Panc1 (cell line): ENCODE results near the gene ZBTB37. TPM values are rescaled to one million over a fixed set of nuclear protein-coding genes. Genes with fewer than 3 reads are reported as not detected.

ENCODE experiments used
- ATAC-seq: fragments of 200-7000 bp; cut with Tn5 transposase; 2 replicates; pipeline ENCODE4 v1.9.1; 2020; ENCODE audit warnings: mild to moderate bottlenecking, moderate library complexity
- BruUV-seq: library from RNA; stranded (reverse); fragments of 400-500 nt; replicated peaks from 2 replicates; lab custom pipeline; 2021; lab: Mats Ljungman, UMichigan
- CTCF ChIA-PET: fragments of 300-600 bp; sonication (Branson Sonifier 250); formaldehyde crosslinking; loops from one replicate; lab custom pipeline; 2022; ENCODE audit warnings: antibody characterized with exemption; lab: Charles Lee
- POLR2A ChIA-PET: fragments of 300-600 bp; sonication (Branson Sonifier 250); formaldehyde crosslinking; loops from one replicate; lab custom pipeline; 2022; ENCODE audit warnings: antibody characterized with exemption; lab: Charles Lee
- DNase-seq: peaks from one replicate; pipeline ENCODE4 v3.0.0-alpha.2; 2010; ENCODE audit warnings: low read depth, low spot score
- H3K27ac ChIP-seq: 2 replicates; pipeline ENCODE4 v1.5.1; 2011; ENCODE audit warnings: mild to moderate bottlenecking, low read length, inconsistent platforms
- H3K27me3 ChIP-seq: fragments of 200-500 bp; sonication (Bioruptor generic); 2 replicates; pipeline ENCODE4 v1.6.0; 2014; ENCODE audit warnings: low read length, inconsistent platforms; ENCODE audit not compliant: control insufficient read depth, insufficient read depth
- H3K36me3 ChIP-seq: fragments of 200-500 bp; sonication (Bioruptor generic); 2 replicates; pipeline ENCODE4 v1.5.1; 2014; ENCODE audit warnings: inconsistent platforms, mild to moderate bottlenecking, low read length, moderate library complexity; ENCODE audit not compliant: control insufficient read depth, insufficient read depth
- H3K4me1 ChIP-seq: 2 replicates; pipeline ENCODE4 v1.5.1; 2011; ENCODE audit warnings: inconsistent platforms, mild to moderate bottlenecking, low read length, moderate library complexity; ENCODE audit not compliant: control insufficient read depth, insufficient read depth
- H3K4me3 ChIP-seq, 2 experiments: 2 replicates each; pipeline ENCODE4 v1.5.1; 2011 to 2012; ENCODE audit warnings: low read depth in 2 of 2, low read length in 2 of 2, mild to moderate bottlenecking in 2 of 2, inconsistent platforms in 1 of 2, moderate library complexity in 1 of 2
- H3K9me3 ChIP-seq: fragments of 200-500 bp; sonication (Bioruptor generic); 2 replicates; pipeline ENCODE4 v1.5.1; 2014; ENCODE audit warnings: low read depth, mild to moderate bottlenecking, inconsistent platforms, low read length, moderate library complexity; ENCODE audit not compliant: control insufficient read depth, insufficient read depth
- POLR2AphosphoS5 ChIP-seq: IDR thresholded peaks from 2 replicates; pipeline ENCODE4 v1.6.1; 2012; ENCODE audit warnings: mild to moderate bottlenecking, low read depth, low read length, moderate library complexity
- SIN3A ChIP-seq: IDR thresholded peaks from 2 replicates; pipeline ENCODE4 v1.6.1; 2012; ENCODE audit warnings: low read depth, mild to moderate bottlenecking, low read length, moderate library complexity, borderline replicate concordance; ENCODE audit not compliant: insufficient read depth
- TCF7L2 ChIP-seq: IDR thresholded peaks from 2 replicates; pipeline ENCODE4 v1.6.1; 2011; ENCODE audit warnings: mild to moderate bottlenecking, low read depth, low read length, inconsistent platforms
- in situ Hi-C: cut with HindIII; loops from 2 replicates; pipeline ENCODE4 v1.10.0; 2016; ENCODE audit warnings: low sequenced_read_pairs, low pct_unique_long_range_greater_than_20kb
- intact Hi-C: fragments of 100-400 bp; cut with micrococcal nuclease; formaldehyde crosslinking; loops from one replicate; pipeline ENCODE4 v1.10.0; 2022; ENCODE audit not compliant: unreplicated experiment
- total RNA-seq: library from RNA; stranded (reverse); gene quantifications from one replicate; pipeline ENCODE4 v1.2.1, GENCODE V29; 2021; ENCODE audit not compliant: unreplicated experiment
- TF ChIP-seq, protein P1 (sequence below): fragments of 450-650 bp; IDR thresholded peaks from 2 replicates; pipeline ENCODE4 v1.5.1; 2017; ENCODE audit warnings: mild to moderate bottlenecking
- TF ChIP-seq, protein P2 (sequence below), 2 experiments: IDR thresholded peaks; 2 replicates each; pipeline ENCODE4 v1.6.1; 2011 to 2012; ENCODE audit warnings: low read depth in 2 of 2, control low read depth in 1 of 2, low read length in 1 of 2, mild to moderate bottlenecking in 1 of 2, moderate library complexity in 1 of 2; ENCODE audit not compliant: insufficient read depth in 1 of 2

The ZBTB37 gene
- total RNA-seq, 1 experiment from 2014 or later: 11.6 TPM

DNA sequence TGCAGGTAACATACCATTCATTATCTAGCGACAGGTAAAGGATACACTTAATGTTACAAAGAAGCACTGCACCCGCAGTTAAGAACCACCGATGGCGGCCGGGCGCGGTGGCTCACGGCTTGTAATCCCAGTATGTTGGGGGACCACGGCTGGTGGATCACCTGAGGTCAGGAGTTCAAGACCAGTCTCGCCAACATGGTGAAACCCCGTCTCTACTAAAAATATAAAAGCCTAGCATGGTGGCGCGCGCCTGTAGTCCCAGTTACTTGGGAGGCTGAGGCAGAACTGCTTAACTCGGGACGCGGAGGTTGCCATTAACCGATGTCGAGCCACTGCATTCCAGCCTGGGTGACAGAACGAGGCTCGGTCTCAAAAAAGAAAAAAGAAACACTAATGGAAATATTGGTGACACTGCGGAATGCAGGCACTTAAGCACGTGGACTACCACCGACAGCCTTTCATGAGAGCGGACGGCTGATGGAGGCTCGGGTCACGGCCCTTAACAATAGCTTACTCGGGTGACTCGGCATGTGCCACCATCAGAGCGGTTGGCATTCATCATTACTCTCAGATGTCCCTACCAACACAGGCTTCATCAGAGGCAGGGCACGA is 933 bp upstream of the ZBTB37 start:
- intact Hi-C loops (no loop called here), in situ Hi-C loops (no loop called here)
- H3K27me3 ChIP-seq: no peaks in the 10 kb centered on the region
- DNase-seq: no peak
- H3K9me3 ChIP-seq: no peaks in the 10 kb centered on the region
- peak; percentile 36 for ATAC-seq
- H3K27ac ChIP-seq: peak overlapping the region; percentile 96
- TF ChIP-seq SIN3A (no peak), POLR2AphosphoS5 (no peak), TCF7L2 (0 out of 2 replicates have a peak, but pooled peaks have one; percentile 51)
- TF ChIP-seq, protein P1, sequence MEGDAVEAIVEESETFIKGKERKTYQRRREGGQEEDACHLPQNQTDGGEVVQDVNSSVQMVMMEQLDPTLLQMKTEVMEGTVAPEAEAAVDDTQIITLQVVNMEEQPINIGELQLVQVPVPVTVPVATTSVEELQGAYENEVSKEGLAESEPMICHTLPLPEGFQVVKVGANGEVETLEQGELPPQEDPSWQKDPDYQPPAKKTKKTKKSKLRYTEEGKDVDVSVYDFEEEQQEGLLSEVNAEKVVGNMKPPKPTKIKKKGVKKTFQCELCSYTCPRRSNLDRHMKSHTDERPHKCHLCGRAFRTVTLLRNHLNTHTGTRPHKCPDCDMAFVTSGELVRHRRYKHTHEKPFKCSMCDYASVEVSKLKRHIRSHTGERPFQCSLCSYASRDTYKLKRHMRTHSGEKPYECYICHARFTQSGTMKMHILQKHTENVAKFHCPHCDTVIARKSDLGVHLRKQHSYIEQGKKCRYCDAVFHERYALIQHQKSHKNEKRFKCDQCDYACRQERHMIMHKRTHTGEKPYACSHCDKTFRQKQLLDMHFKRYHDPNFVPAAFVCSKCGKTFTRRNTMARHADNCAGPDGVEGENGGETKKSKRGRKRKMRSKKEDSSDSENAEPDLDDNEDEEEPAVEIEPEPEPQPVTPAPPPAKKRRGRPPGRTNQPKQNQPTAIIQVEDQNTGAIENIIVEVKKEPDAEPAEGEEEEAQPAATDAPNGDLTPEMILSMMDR: no peak
- TF ChIP-seq, protein P2, sequence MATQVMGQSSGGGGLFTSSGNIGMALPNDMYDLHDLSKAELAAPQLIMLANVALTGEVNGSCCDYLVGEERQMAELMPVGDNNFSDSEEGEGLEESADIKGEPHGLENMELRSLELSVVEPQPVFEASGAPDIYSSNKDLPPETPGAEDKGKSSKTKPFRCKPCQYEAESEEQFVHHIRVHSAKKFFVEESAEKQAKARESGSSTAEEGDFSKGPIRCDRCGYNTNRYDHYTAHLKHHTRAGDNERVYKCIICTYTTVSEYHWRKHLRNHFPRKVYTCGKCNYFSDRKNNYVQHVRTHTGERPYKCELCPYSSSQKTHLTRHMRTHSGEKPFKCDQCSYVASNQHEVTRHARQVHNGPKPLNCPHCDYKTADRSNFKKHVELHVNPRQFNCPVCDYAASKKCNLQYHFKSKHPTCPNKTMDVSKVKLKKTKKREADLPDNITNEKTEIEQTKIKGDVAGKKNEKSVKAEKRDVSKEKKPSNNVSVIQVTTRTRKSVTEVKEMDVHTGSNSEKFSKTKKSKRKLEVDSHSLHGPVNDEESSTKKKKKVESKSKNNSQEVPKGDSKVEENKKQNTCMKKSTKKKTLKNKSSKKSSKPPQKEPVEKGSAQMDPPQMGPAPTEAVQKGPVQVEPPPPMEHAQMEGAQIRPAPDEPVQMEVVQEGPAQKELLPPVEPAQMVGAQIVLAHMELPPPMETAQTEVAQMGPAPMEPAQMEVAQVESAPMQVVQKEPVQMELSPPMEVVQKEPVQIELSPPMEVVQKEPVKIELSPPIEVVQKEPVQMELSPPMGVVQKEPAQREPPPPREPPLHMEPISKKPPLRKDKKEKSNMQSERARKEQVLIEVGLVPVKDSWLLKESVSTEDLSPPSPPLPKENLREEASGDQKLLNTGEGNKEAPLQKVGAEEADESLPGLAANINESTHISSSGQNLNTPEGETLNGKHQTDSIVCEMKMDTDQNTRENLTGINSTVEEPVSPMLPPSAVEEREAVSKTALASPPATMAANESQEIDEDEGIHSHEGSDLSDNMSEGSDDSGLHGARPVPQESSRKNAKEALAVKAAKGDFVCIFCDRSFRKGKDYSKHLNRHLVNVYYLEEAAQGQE (IDR thresholded peaks at IDR 0.05; ENCODE audit: insufficient read depth in 1 of 2, low read depth in 2 of 2, low read length in 1 of 2): no peak
- peak overlapping the region; percentile 79 to 95 for H3K4me3 ChIP-seq
- POLR2A ChIA-PET: no interaction called here
- H3K36me3 ChIP-seq: peaks cover 42% of the 10 kb centered on the region
- CTCF ChIA-PET: no interaction called here
- H3K4me1 ChIP-seq: peaks cover 33% of the 10 kb centered on the region
- BruUV-seq: TSS peak; percentile 82

DNA sequence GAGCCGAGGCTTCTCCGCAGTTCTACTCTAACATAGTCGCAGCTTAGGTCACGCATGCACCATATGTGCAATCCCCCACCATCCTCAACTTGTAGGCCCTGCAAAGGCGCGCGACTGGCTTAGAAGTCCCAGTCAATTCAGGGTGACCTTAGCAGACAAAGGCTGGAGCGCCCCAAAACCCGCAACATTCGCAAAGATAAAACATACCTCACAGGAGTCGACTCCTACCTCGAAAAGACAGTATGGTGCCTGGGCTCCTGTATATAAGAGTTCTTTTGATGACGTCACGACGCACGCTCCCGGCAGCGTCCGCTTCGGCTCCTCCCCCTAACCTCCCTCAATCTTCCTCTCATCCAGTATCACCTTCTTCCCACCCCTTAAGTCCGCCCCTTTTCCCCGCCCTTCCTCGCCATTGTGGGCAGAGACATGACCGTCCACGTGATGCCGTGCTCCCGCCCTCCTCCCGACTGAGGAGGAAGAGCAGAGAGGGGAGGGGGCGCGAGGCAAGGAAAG is 371 bp upstream of the ZBTB37 start, which contains the start of gene GAS5:
Gene GAS5, minus strand, starts transcription at position 237 of the 513 bp plus-strand sequence.
- peak within 1 kb of the TSS; percentile 97 for H3K27ac ChIP-seq
- DNase-seq: peak; percentile 97
- H3K4me3 ChIP-seq: peak within 1 kb of the TSS; percentile 79 to 95
- CTCF ChIA-PET: interaction anchor here (0.6 kb wide), 2 partner anchors 42 to 136 kb away, joined by 4 to 9 read pairs; no protein-coding TSS in a partner anchor
- intact Hi-C loops (no loop called here), in situ Hi-C loops (no loop called here)
- H3K9me3 ChIP-seq: no peaks in the 10 kb centered on the region
- TF ChIP-seq SIN3A (peak; percentile 81), POLR2AphosphoS5 (peak; percentile 100)
- TF ChIP-seq, protein P2 (IDR thresholded peaks at IDR 0.05; ENCODE audit: insufficient read depth in 1 of 2, low read depth in 2 of 2, low read length in 1 of 2): no peak
- peaks cover 33% of the 10 kb centered on the region for H3K4me1 ChIP-seq
- peak; percentile 91 for ATAC-seq
- H3K36me3 ChIP-seq: peaks cover 42% of the 10 kb centered on the region
- POLR2A ChIA-PET: interaction anchor here (0.5 to 1.2 kb wide), 6 partner anchors 8 to 420 kb away, joined by 3 to 4 read pairs (median 3); no protein-coding TSS in a partner anchor
- no TSS peak for BruUV-seq
- H3K27me3 ChIP-seq: no peaks in the 10 kb centered on the region
